Adipose tissue (tissue), 3 donors: ENCODE measurements around the gene NOL4L. TPM values are rescaled to one million over a fixed set of nuclear protein-coding genes. Genes with fewer than 3 reads are reported as not detected.
"Not testable (repeated sequence)": the region's sequence is repeated elsewhere in the genome, so short reads cannot be mapped to it uniquely, and the experiment has no call there.

Source experiments
- H3K27ac ChIP-seq: one replicate; pipeline ENCODE4 v1.5.1; 2013; ENCODE audit warnings: low read depth, low read length
- WGBS, 3 donors: extraction: QIAGEN DNeasy Blood & Tissue Kit; methylation state at CpG; one replicate each; pipeline ENCODE4 v1.1.7; 2013; 5-methylcytosine and 5-hydroxymethylcytosine counted together
- polyA plus RNA-seq, 3 donors: library from polyadenylated mRNA; stranded (reverse); fragments of 200-250 nt; gene quantifications; one replicate each; pipeline ENCODE4 v1.2.3, GENCODE V29; 2013
- donor health status: healthy with polysubstance abuse.
- donor health status: Bipolar disorder and iron deficiency.
- donor health status: healthy.

The NOL4L gene
- polyA plus RNA-seq, 3 donors: 5.3 to 9.9 (median 7.6) TPM

- 45 to 76% (median 50%) methylated on average over 18 to 19 of the region's 19 CpGs for WGBS, 3 donors
- H3K27ac ChIP-seq: no peak overlapping the region
Measured at GRCh38 chr20:32580970-32581838, 3.9 kb downstream of the NOL4L start.

GRCh38 chr20:32580219-32580969 is 4.7 kb downstream of the NOL4L start:
- H3K27ac ChIP-seq: no peak overlapping the region
- WGBS, 3 donors: 70 to 87% (median 77%) methylated on average over 21 of the region's 21 CpGs

GRCh38 chr20:32578840-32579390 is 6.2 kb downstream of the NOL4L start:
- H3K27ac ChIP-seq: no peak overlapping the region
- 84 to 93% (median 91%) methylated on average over 12 of the region's 12 CpGs for WGBS, 3 donors

GRCh38 chr20:32578062-32578461 is 7.1 kb downstream of the NOL4L start:
- not testable (repeated sequence) for H3K27ac ChIP-seq
- 52 to 89% (median 76%) methylated on average over 3 of the region's 3 CpGs for WGBS, 3 donors

GRCh38 chr20:32577657-32578056 is 7.5 kb downstream of the NOL4L start:
- WGBS, 3 donors: 73 to 86% (median 81%) methylated on average over 4 of the region's 4 CpGs
- H3K27ac ChIP-seq: no peak overlapping the region

- 77 to 89% (median 86%) methylated on average over 7 of the region's 7 CpGs for WGBS, 3 donors
- no peak overlapping the region for H3K27ac ChIP-seq
Measured at GRCh38 chr20:32577023-32577422, 8.1 kb downstream of the NOL4L start.

- 89 to 92% (median 91%) methylated on average over 12 of the region's 12 CpGs for WGBS, 3 donors
- no peak overlapping the region for H3K27ac ChIP-seq
Measured at GRCh38 chr20:32576560-32576959, 8.6 kb downstream of the NOL4L start.

GRCh38 chr20:32575805-32576204 is 9.3 kb downstream of the NOL4L start:
- H3K27ac ChIP-seq: no peak overlapping the region
- 79 to 87% (median 86%) methylated on average over 5 of the region's 5 CpGs for WGBS, 3 donors

GRCh38 chr20:32575227-32575581 is 9.9 kb downstream of the NOL4L start:
- 75 to 83% (median 82%) methylated on average over 9 of the region's 9 CpGs for WGBS, 3 donors
- H3K27ac ChIP-seq: no peak overlapping the region

GRCh38 chr20:32574296-32575226 is 10.6 kb downstream of the NOL4L start:
- WGBS, 3 donors: 31 to 61% (median 35%) methylated on average over 33 to 34 of the region's 34 CpGs
- H3K27ac ChIP-seq: no peak overlapping the region

GRCh38 chr20:32573167-32573851 is 11.8 kb downstream of the NOL4L start:
- 89 to 93% (median 93%) methylated on average over 6 of the region's 6 CpGs for WGBS, 3 donors
- H3K27ac ChIP-seq: no peak overlapping the region

- 86 to 90% (median 87%) methylated on average over 15 of the region's 15 CpGs for WGBS, 3 donors
- H3K27ac ChIP-seq: no peak overlapping the region
Measured at GRCh38 chr20:32572271-32572968, 12.7 kb downstream of the NOL4L start.

GRCh38 chr20:32571566-32571965 is 13.6 kb downstream of the NOL4L start:
- WGBS, 3 donors: 67 to 78% (median 71%) methylated on average over 9 of the region's 9 CpGs
- H3K27ac ChIP-seq: no peak overlapping the region

- H3K27ac ChIP-seq: no peak overlapping the region
- WGBS, 3 donors: 61 to 80% (median 64%) methylated on average over 10 of the region's 10 CpGs
Measured at GRCh38 chr20:32570401-32571190, 14.5 kb downstream of the NOL4L start.

- no peak overlapping the region for H3K27ac ChIP-seq
- WGBS, 3 donors: 88 to 93% (median 91%) methylated on average over 9 of the region's 9 CpGs
Measured at GRCh38 chr20:32569380-32570305, 15.5 kb downstream of the NOL4L start.

GRCh38 chr20:32569018-32569379 is 16.1 kb downstream of the NOL4L start:
- H3K27ac ChIP-seq: no peak overlapping the region
- 78 to 84% (median 84%) methylated on average over 3 of the region's 3 CpGs for WGBS, 3 donors
